GM18517 (cell line): ENCODE data around the gene BSCL2.
"Not testable (repeated sequence)": the region's sequence is repeated elsewhere in the genome, so short reads cannot be mapped to it uniquely, and the experiment has no call there.

Experiments used
- ATAC-seq: cut with Tn5 transposase; IDR thresholded peaks from one replicate; pipeline ENCODE4 v1.9.1; 2021; ENCODE audit warnings: mild to moderate bottlenecking, moderate library complexity; ENCODE audit not compliant: unreplicated experiment

The BSCL2 gene

GRCh38 chr11:62719302-62719978, 12.2 kb upstream of the BSCL2 start:
- ATAC-seq = no peak

GRCh38 chr11:62716816-62717215, 9.6 kb upstream of the BSCL2 start:
- no peak for ATAC-seq

- ATAC-seq = no peak
Observed at GRCh38 chr11:62716206-62716605, 9.0 kb upstream of the BSCL2 start.

GRCh38 chr11:62715150-62716130, 8.2 kb upstream of the BSCL2 start:
- ATAC-seq = no peak

GRCh38 chr11:62713343-62713742, 6.1 kb upstream of the BSCL2 start:
- ATAC-seq = no peak

- no peak for ATAC-seq
Observed at GRCh38 chr11:62712861-62713260, 5.6 kb upstream of the BSCL2 start.

GRCh38 chr11:62712276-62712812, 5.1 kb upstream of the BSCL2 start:
- ATAC-seq = no peak

GRCh38 chr11:62710001-62710345, 2.7 kb upstream of the BSCL2 start:
- ATAC-seq = no peak

- peak; percentile 70 for ATAC-seq
Observed at GRCh38 chr11:62709247-62710000, 2.2 kb upstream of the BSCL2 start.

- no peak for ATAC-seq
Observed at GRCh38 chr11:62708793-62709192, 1.6 kb upstream of the BSCL2 start.

GRCh38 chr11:62708392-62708791, 1.2 kb upstream of the BSCL2 start:
- no peak for ATAC-seq

GRCh38 chr11:62706850-62707247, 375 bp downstream of the BSCL2 start:
- no peak for ATAC-seq

GRCh38 chr11:62705880-62706849, 1.1 kb downstream of the BSCL2 start:
- peak; percentile 34 for ATAC-seq

- no peak for ATAC-seq
Observed at GRCh38 chr11:62705413-62705812, 1.8 kb downstream of the BSCL2 start.

GRCh38 chr11:62703921-62704320, 3.3 kb downstream of the BSCL2 start:
- ATAC-seq = not testable (repeated sequence)

GRCh38 chr11:62702246-62702645, 5.0 kb downstream of the BSCL2 start:
- no peak for ATAC-seq

- no peak for ATAC-seq
Observed at GRCh38 chr11:62694455-62695167, 12.6 kb downstream of the BSCL2 start.

- ATAC-seq = not testable (repeated sequence)
Observed at GRCh38 chr11:62693624-62694023, 13.6 kb downstream of the BSCL2 start.

GRCh38 chr11:62689421-62690183, 17.6 kb downstream of the BSCL2 start, which contains the start of gene LRRN4CL:
LRRN4CL (minus strand) TSS chr11:62689530; CDS start chr11:62688508, 1,022 bp downstream.
- ATAC-seq = no peak
